ENCODE measurements around the gene TLE1. TPM values are rescaled to one million over a fixed set of nuclear protein-coding genes. Genes with fewer than 3 reads are reported as not detected.
A peak's percentile ranks its signal among the peaks of the same experiment; 100 is the strongest.

Gene TLE1
- total and polyA plus RNA-seq, 2 of the 4 experiments (the other 2 are of a cell fraction), result 36.0 to 51.0 TPM

DNA sequence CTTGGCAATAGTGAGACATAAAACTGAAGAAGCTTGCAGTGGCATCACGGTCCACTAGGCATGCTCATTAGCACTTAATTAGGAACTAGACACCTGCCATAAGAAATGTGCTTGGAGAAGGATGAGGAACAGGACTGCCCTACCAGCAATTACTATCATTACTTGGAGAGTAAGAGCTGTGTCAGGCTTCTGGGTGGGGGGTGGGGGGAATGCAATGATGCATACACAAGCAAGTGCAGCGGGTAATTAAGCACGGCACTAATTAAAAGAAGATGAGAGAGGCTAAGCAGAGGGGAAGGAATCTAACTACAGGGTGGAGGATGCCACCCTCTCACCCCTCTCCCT is 53.1 kb downstream of the TLE1 start:
- Histone ChIP-seq H3K14ac (replicated peaks; ENCODE audit: low read depth, low read length) (peak overlapping the region; percentile 40; the same call in 1 of the 2 replicates), H3K9me1 (ENCODE audit: insufficient read depth, low read length) (peaks cover 29% of the 10 kb centered on the region), H3K18ac (ENCODE audit: low read depth, low read length) (peak overlapping the region; percentile 25), H2BK120ac (ENCODE audit: low read depth, low read length) (peak overlapping the region; percentile 5), H3K23ac (ENCODE audit: low read depth, low read length) (no peak overlapping the region), H3K27me3 (ENCODE audit: control insufficient read depth, insufficient read depth, low read length) (no peaks in the 10 kb centered on the region), H4K91ac (ENCODE audit: insufficient read depth, low read depth, low read length) (no peak overlapping the region; the same call in 1 of the 2 replicates), H2AFZ (replicated peaks; ENCODE audit: low read length, poor library complexity) (no peak overlapping the region), H4K5ac (ENCODE audit: low read depth, low read length) (peak overlapping the region; percentile 44), H4K8ac (ENCODE audit: low read depth in 2 of 2, low read length in 2 of 2) (no peak overlapping the region), H3K4me1 (ENCODE audit: control insufficient read depth, insufficient read depth, low read length) (peaks cover 27% of the 10 kb centered on the region), H3K56ac (ENCODE audit: extremely low read depth, insufficient read depth, low read length) (no peak overlapping the region), H3K4ac (ENCODE audit: low read depth, low read length) (peak overlapping the region; percentile 50; the same call in 1 of the 2 replicates), H2BK5ac (ENCODE audit: low read depth, low read length, poor library complexity, severe bottlenecking) (peak overlapping the region; percentile 41), H3K9me3 (ENCODE audit: control insufficient read depth, insufficient read depth, low read length) (no peaks in the 10 kb centered on the region), H2BK20ac (ENCODE audit: low read depth, low read length) (no peak overlapping the region; the same call in 1 of the 2 replicates), H3K4me2 (ENCODE audit: low read depth, low read length) (peak overlapping the region; percentile 87), H4K20me1 (ENCODE audit: insufficient read depth, low read length) (peaks cover 13% of the 10 kb centered on the region; the same call in 1 of the 2 replicates), H3K27ac (ENCODE audit: insufficient read depth, low read length) (peak overlapping the region; percentile 51; the same call in 1 of the 2 replicates), H3K9ac (ENCODE audit: low read depth, low read length) (no peak overlapping the region), H3K79me1 (ENCODE audit: low read depth in 1 of 2, low read length in 2 of 2) (peaks cover 9 to 59% of the 10 kb centered on the region in 2 experiments), H3K4me3 (ENCODE audit: insufficient read depth, low read depth, low read length) (no peak overlapping the region), H2BK15ac (ENCODE audit: low read depth, low read length) (peak overlapping the region; percentile 34; the same call in 1 of the 3 replicates), H2AK5ac (ENCODE audit: low read depth, low read length) (peak overlapping the region; percentile 60), H2AK9ac (replicated peaks; ENCODE audit: low read depth, low read length, poor library complexity) (no peak overlapping the region), H3K36me3 (ENCODE audit: control insufficient read depth, insufficient read depth, low read length) (peaks cover 17% of the 10 kb centered on the region)
- intact Hi-C loops (cut with micrococcal nuclease), result no loop called here
- in situ Hi-C loops (cut with MboI; ENCODE audit: low sequenced_read_pairs), result no loop called here
- ChIA-PET CTCF (no interaction called here), POLR2A (ENCODE audit: unreplicated experiment) (no interaction called here)
- dilution Hi-C loops (cut with HindIII; ENCODE audit: low sequenced_read_pairs, unreplicated experiment), result no loop called here
- DNase-seq (no peak), ATAC-seq (ENCODE audit: low read depth) (no peak)
- WGBS, 2 experiments (ENCODE audit: extremely low coverage in 2 of 2, insufficient read length in 1 of 2), result no CpG with 5 or more reads among the region's 3 CpGs
- BruUV-seq (replicated peaks), result no TSS peak
- TF ChIP-seq FOS (IDR thresholded peaks at IDR 0.05; ENCODE audit: low read depth, low read length) (no peak), RFX5 (IDR thresholded peaks at IDR 0.05; ENCODE audit: low read depth, low read length) (no peak), NFE2L2 (IDR thresholded peaks at IDR 0.05; ENCODE audit: low read depth, low read length) (no peak), SMC3 (IDR thresholded peaks at IDR 0.05; ENCODE audit: low read depth, low read length) (no peak)

Measured in IMR-90 (cell line).